GM21786 (cell line): ENCODE data around the gene KLC1.

Experiments used
- ATAC-seq: cut with Tn5 transposase; IDR thresholded peaks from one replicate; pipeline ENCODE4 v1.9.1; 2021; ENCODE audit not compliant: unreplicated experiment

KLC1 gene

DNA sequence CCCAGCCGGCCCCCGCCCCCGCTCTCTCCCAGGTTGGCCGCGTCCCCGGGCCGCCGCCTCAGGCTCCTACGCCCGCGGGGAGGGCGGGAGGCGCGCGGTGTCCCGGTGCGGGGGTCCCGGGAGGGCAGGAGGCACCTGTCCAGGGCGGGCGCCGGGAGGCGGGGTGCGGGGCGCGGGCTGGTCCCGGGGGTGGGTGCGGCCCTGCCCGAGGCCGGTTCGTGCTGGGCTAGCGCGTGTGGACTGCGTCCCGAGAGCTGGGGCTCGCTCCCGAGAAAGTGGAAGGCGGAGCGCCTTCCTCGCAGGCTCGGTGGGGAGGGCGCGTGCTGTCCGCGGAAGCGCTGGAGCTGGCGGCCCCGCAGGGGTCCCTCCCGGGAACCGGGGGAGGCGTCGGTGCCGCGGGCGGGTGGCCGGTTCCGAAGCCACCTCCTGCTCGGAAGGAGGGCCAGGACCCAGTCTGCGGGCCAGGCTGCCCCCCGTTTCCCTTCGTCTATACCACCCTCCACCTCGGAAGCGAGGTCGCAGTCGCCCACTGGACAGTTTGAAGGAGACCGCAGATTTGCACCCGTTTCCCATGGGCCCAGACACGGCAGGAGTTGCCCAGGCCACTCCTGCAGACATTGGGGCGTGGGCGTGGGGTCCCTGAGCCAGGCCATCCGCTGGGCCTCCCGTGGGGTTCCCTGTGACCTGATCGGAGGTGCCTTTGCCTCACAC, 87.2 kb downstream of the KLC1 start:
- no peak for ATAC-seq

- ATAC-seq, result no peak
Observed at GRCh38 chr14:103716899-103717411, 87.9 kb downstream of the KLC1 start.

DNA sequence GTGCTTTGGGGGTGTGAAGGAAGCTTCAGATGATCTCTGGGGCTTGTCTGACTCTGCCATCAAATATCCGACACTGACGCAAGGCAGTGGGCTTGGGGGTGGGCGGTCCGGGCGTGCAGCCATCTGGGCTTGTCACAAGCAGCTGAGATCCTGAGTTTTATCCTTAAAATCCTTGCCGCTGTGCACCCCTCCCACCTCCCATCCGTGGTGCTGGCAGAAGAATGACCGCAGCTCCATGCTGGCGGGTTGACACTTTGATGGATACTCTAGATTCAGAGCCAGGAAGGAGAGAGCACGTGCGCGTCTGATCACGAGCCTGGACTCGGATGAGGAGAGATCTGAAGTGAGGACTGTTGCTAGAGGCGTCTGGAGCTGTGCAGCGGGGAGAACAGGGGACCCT, 89.6 kb downstream of the KLC1 start:
- ATAC-seq, result no peak

GRCh38 chr14:103719751-103720150, 90.7 kb downstream of the KLC1 start:
- no peak for ATAC-seq

DNA sequence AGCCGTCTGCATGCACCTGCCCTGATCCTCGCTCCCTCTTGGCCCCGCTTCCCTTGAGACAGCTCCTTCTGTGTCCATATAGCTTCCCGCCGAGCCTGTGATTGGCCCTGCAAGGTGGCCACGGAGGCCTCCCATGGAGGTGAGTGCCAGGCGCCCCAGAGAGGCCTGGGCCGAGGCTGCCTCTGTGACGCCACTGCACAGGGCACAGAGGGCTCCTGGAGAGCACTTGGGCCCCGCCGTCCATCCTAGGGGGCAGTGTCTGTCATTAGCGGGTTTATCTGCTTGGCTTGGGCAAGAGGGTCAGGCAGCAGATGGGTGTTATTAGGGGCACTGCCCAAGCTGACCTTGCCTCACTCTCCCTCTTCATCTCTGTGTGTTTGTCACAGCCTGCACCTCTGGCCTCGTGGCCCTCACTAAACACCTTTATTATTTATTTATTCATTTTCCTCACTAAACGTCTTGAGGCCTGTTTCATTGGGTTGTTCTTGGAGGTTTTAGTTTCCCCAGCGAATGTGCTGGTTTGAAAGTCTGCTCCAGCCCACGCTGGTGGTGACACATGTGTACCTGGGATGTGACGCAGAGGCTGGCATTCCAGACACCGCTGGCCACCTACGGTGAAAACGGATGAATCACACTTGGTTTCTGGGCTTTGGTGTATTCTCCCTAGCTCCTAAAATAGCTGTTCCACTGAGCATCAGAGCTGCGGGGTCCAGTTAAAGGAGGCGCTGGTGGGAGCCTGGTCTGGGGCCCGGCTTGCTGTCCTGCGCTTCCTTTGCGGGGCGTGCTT, 92.5 kb downstream of the KLC1 start:
- ATAC-seq, result no peak

DNA sequence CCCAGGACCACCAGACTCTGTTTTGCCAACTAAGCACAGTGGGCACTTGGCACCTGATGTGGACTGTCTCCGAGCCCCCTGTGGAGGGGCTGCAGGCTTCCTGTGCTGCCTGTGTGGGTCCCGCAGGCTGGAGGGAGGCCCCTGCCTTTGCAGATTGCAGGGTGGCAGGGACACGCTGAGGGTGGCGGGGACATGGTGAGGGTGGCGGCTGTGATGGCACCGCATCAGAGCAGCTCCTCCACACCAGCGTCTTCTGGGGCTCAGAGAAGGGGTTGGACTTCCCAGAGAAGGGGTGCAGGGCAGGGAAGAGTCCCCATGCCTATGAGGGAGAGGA, 94.7 kb downstream of the KLC1 start:
- ATAC-seq, result no peak

DNA sequence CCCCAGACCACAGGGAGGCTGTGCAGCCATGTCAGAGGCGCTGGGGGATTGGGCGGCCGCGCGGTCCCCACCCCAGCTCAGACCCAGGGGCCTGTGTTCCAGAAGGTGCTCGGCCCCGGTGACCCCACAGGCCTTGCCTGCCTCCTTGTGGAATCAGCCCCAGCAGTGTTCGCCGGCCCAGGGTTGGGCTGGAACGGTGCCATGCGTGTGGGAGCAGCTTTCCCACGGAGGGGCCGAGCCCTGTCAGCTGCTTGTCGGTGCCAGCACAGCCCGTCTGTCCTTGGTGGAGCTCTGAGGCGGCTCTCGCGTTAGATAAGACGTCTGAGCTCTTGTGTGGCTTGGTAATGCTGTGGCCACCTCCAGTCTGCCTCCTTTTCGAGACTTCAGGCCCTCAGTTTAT, 95.1 kb downstream of the KLC1 start:
- ATAC-seq, result no peak

GRCh38 chr14:103725001-103725682, 96.1 kb downstream of the KLC1 start:
- no peak for ATAC-seq

DNA sequence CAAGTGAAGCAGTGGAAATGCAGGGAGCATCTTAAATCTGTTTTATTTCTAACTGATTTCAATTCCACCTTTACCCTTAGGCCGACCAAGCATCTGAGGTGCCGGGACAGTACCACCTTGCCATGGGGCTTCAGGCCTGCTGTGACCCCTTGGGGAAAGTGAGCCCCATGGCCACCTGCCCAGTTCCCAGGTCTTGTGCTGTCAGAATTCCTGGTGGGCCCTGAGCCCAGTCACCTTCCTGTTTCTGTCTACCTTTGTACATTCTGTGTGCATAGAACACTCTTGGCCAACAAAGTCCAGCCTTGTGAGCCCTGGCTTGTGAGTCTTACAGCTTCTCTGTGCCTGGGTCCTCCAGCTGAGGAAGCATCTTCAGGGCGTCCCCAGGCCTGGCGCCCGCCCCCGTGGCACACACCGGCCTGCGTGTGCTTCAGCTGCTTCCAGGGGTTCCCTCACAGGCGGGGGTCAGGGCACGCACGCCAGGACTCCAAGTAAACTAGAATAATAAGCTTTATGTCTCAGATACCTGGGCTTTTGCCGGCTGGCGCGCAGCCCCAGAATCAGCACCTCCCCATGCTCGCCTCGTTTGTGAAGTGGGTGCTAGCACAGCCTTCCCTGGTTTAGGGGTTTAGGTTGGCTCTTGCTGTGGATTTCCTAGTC, 96.9 kb downstream of the KLC1 start:
- ATAC-seq, result no peak

GRCh38 chr14:103726474-103726873, 97.5 kb downstream of the KLC1 start:
- ATAC-seq, result no peak

- no peak for ATAC-seq
Observed at GRCh38 chr14:103727313-103727980, 98.4 kb downstream of the KLC1 start.

DNA sequence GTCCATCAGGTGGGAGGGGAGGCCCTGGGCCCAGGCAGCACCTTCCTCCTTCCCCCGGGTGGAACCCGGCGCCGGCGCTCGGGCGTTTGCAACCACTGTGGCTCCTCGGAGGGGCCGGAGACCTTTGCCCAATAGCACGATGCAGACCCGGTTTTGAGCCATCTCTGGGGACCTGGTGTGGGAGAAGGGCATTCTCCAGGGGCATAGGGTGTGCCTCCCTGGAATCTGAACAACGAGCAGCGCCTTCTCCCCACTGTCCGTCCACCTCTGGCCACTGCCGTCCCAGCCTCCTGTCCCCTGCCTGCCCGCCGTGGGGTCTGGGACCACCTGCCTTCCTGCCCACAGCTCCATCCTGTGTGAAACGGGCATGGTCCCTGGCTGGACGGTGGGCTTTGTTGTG, 99.1 kb downstream of the KLC1 start:
- ATAC-seq, result no peak

- ATAC-seq, result no peak
Observed at GRCh38 chr14:103728721-103729120, 99.7 kb downstream of the KLC1 start.

- ATAC-seq, result no peak
Observed at GRCh38 chr14:103729496-103730448, 100.8 kb downstream of the KLC1 start.

DNA sequence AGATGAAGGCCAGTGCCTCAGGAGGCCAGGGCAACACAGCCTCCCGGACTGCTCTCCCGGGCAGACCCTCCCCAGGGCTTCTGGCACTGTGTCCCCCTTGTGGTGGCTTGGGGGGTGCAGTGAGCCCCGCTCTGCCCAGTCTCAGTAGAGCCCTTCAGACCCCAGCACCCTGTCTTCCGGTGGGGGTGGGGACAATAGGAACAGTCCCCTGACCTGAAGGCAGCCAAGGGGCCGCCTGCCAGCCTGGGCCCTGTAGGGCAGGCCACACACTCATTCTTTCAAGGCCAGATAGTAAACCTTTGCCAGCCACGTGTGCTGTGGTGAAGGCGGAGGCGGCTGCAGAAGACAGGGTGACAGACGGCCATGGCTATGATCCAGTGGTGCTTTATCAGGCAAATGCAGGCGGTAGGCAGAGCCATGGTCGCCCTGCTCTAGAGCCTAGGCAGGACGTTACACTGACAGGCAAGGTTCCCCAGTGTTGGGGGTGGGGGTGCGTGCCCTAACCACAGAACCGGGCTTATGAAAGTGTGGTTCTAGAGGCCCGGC, 101.6 kb downstream of the KLC1 start:
- no peak for ATAC-seq

DNA sequence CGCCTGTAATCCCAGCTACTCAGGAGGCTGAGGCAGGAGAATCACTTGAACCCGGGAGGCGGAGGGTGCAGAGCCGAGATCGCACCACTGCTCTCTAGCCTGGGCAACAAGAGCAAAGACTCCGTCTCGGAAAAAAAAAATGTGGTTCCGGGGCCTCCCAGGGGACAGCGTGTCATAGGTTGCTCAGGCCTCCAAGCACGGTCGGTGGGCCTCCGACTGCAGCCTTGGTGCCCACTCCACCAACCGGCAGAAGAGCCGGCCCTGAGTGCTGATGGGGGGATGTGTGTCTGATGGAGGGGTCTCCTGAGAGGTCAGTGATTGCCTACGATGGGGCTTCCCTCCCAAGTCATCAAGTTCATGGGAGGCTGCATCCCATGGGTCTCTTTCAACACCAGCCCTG, 102.5 kb downstream of the KLC1 start:
- no peak for ATAC-seq

- ATAC-seq, result no peak
Observed at GRCh38 chr14:103731916-103732867, 103.2 kb downstream of the KLC1 start.

DNA sequence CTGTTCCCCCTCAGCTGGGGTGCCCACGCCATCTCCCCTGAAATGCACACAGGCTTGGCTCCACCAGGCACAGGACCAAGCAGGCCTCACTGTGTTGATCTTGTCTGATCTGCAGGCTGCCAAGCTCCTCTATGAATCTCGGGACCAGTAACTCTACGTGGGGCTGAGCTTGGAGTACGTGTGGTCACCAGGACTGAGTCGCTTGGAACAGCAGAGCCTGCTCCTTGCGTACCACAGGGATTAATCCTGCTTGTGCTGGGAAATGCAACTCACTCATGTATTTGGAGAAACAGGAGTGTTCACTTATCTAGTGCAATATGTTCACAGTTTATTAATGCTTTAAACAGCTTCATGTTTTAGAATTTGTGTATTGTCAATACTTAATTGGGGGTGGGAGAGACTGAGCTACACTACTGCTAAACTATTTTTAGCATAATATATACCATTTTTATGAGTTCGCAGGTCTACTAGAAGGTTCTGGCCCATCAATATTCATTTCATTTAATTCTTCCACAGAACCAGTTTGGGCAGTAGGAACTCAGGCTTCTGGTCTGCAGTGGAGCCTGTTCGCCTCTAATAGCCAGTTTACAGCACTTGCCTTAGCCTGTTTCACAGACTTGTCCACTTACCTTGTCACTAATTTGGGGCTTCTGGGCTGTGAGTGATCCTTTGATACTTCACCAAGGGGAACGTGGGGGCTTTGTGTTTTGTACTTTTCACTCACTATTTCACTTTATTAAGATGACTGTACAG, 104.0 kb downstream of the KLC1 start:
- no peak for ATAC-seq
